Suprapubic skin (tissue), 4 donors: ENCODE measurements around the gene USP34. TPM values are rescaled to one million over a fixed set of nuclear protein-coding genes. Genes with fewer than 3 reads are reported as not detected.
"Not testable (repeated sequence)": the region's sequence is repeated elsewhere in the genome, so short reads cannot be mapped to it uniquely, and the experiment has no call there.

ENCODE experiments used
- DNase-seq, 2 donors: peaks; one replicate each; pipeline ENCODE4 v3.0.0-alpha.2; 2019; ENCODE audit warnings: low spot score in 2 of 2
- H3K27ac ChIP-seq: fragments of 200-600 bp; sonication (generic); one replicate; pipeline ENCODE4 v1.5.1; 2019
- H3K27me3 ChIP-seq: fragments of 200-600 bp; sonication (generic); one replicate; pipeline ENCODE4 v1.5.1; 2019
- H3K36me3 ChIP-seq: fragments of 200-600 bp; sonication (generic); one replicate; pipeline ENCODE4 v1.5.1; 2019
- H3K4me1 ChIP-seq: fragments of 200-600 bp; sonication (generic); one replicate; pipeline ENCODE4 v1.5.1; 2019
- H3K4me3 ChIP-seq: fragments of 200-600 bp; sonication (generic); one replicate; pipeline ENCODE4 v1.5.1; 2019; ENCODE audit warnings: mild to moderate bottlenecking
- H3K9me3 ChIP-seq: fragments of 200-600 bp; sonication (generic); one replicate; pipeline ENCODE4 v1.5.1; 2019
- CTCF ChIP-seq, 2 donors: fragments of 200-600 bp in 1 of 2; fragments of 450-650 bp in 1 of 2; sonication (generic) in 1 of 2; IDR thresholded peaks; one replicate each; pipeline ENCODE4 v1.5.1; 2016 to 2019; ENCODE audit warnings: antibody characterized with exemption in 2 of 2, mild to moderate bottlenecking in 1 of 2, moderate library complexity in 1 of 2
- EP300 ChIP-seq: sonication (generic); formaldehyde crosslinking; IDR thresholded peaks from one replicate; pipeline ENCODE4 v1.6.1; 2017; ENCODE audit warnings: antibody characterized with exemption
- POLR2A ChIP-seq, 2 donors: fragments of 450-650 bp; IDR thresholded peaks; one replicate each; pipeline ENCODE4 v1.6.1; 2017; ENCODE audit warnings: antibody characterized with exemption in 2 of 2, mild to moderate bottlenecking in 2 of 2, moderate library complexity in 2 of 2
- POLR2AphosphoS5 ChIP-seq, 3 donors: sonication (generic); formaldehyde crosslinking; IDR thresholded peaks; one replicate each; pipeline ENCODE4 v1.6.1; 2017; ENCODE audit warnings: antibody characterized with exemption in 3 of 3
- WGBS: methylation state at CpG from one replicate; pipeline ENCODE4 v1.1.5; 2018; 5-methylcytosine and 5-hydroxymethylcytosine counted together
- total RNA-seq, 4 donors: library from RNA; depleted of rRNA; stranded (reverse); fragments of >200 nt; gene quantifications; one replicate each; pipeline ENCODE4 v1.1.0, GENCODE V29; 2016

USP34 gene
- total RNA-seq, 4 donors from 2014 or later: 94.5 to 242 (median 111) TPM

- no peak for DNase-seq
- H3K27ac ChIP-seq: no peak overlapping the region
- WGBS: 85% methylated on average over 7 of the region's 7 CpGs
- TF ChIP-seq CTCF (IDR thresholded peaks at IDR 0.05) (no peak), POLR2A (IDR thresholded peaks at IDR 0.05) (no peak), POLR2AphosphoS5 (IDR thresholded peaks at IDR 0.05) (no peak), EP300 (no peak)
- H3K27me3 ChIP-seq: no peaks in the 10 kb centered on the region
- H3K4me3 ChIP-seq: no peak overlapping the region
- H3K4me1 ChIP-seq: no peaks in the 10 kb centered on the region
- H3K36me3 ChIP-seq: peaks cover 53% of the 10 kb centered on the region
- H3K9me3 ChIP-seq: no peaks in the 10 kb centered on the region
Observed at GRCh38 chr2:61196671-61197070, 274.2 kb downstream of the USP34 start.

DNA sequence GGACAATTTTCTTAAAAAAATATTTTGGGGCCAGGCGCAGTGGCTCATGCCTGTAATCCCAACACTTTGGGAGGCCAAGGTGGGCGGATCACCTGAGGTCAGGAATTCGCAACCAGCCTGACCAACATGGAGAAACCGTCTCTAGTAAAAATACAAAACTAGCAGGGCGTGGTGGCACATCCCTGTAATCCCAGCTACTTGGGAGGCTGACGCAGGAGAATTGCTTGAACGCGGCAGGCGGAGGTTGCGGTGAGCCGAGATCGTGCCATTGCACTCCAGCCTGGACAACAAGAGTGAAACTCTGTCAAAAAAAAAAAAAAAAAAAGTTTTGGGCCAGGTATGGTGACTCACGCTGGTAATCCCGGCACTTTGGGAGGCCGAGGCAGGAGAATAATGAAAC lies 276.2 kb downstream of the USP34 start:
- not testable (repeated sequence) for H3K9me3 ChIP-seq, H3K4me3 ChIP-seq, H3K27ac ChIP-seq, DNase-seq, H3K4me1 ChIP-seq, H3K27me3 ChIP-seq
- WGBS: 91% methylated on average over 15 of the region's 15 CpGs
- peaks cover 50% of the 10 kb centered on the region for H3K36me3 ChIP-seq

DNA sequence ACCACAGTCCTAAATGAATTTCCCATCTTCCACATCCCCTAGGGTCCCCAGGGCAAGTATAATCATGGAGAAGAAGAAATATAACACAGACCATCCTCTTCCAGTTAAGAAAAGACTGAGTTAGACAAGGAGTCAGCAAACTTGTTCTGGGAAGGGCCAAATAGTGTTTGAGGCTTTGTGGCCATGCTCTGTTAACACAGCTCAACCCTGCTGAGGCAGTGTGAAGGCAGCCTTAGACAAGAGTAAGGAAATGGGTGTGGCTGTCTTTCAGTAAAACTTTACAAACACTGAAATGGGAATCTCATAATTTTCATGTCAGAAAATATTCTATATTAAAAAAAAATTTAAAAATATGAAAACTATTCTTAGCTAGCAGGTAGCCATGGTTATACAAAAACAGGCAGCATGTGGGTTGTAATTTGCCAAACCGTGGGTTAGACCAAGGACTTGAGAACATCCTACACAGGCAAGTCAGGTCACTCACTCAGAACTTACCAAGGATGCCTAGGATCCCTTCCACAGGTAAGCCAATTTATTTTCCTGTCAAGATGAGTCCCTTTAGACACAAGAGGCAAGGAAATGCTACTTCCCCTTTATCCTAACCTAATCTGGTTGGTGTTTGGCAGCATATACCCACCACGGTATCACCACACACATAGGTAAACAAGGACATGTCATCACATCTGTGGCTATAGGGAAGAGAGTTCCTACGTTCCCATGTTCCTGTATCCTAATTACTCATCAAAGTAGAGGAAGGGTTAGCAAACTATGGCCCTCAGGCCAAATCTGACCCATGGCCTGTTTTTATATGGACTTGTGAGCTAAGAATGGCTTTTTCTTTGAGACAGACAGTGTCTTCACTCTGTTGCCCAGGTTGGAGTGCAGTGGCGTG lies 277.0 kb downstream of the USP34 start:
- H3K27ac ChIP-seq: peak overlapping the region; percentile 1
- peaks cover 53% of the 10 kb centered on the region for H3K36me3 ChIP-seq
- H3K4me1 ChIP-seq: no peaks in the 10 kb centered on the region
- no peak for DNase-seq
- no peak overlapping the region for H3K4me3 ChIP-seq
- H3K27me3 ChIP-seq: no peaks in the 10 kb centered on the region
- no peaks in the 10 kb centered on the region for H3K9me3 ChIP-seq
- WGBS: 73% methylated on average over 4 of the region's 4 CpGs
- TF ChIP-seq POLR2A (IDR thresholded peaks at IDR 0.05): no peak
- no peak for TF ChIP-seq POLR2AphosphoS5 (IDR thresholded peaks at IDR 0.05)
- no peak for TF ChIP-seq CTCF (IDR thresholded peaks at IDR 0.05)
- TF ChIP-seq EP300: no peak

DNA sequence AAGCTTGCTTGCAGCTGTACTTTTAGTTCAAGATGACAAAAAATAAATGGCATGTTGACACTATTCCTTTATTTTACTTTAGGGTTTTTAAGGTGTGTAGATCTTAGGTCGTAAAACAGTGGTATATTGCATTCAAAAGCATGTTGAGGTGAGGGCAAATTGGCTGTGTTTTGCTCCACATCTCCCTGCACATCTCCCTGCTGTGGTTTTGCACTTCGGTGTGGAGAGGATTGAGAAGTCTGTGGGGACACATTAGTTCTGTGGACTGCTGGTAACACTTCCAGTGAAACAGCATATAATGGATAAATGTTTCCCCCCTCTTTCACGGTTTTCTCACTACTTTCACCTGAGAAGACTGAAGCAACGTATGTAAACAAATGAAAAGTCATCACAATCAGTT lies 283.8 kb downstream of the USP34 start:
- TF ChIP-seq EP300 (no peak), CTCF (IDR thresholded peaks at IDR 0.05) (no peak), POLR2A (IDR thresholded peaks at IDR 0.05) (no peak), POLR2AphosphoS5 (IDR thresholded peaks at IDR 0.05) (no peak)
- Histone ChIP-seq H3K36me3 (peaks cover 91% of the 10 kb centered on the region), H3K27me3 (no peaks in the 10 kb centered on the region), H3K4me3 (no peak overlapping the region), H3K9me3 (no peaks in the 10 kb centered on the region), H3K27ac (no peak overlapping the region), H3K4me1 (no peaks in the 10 kb centered on the region)
- WGBS: 80% methylated on average over 4 of the region's 4 CpGs
- no peak for DNase-seq

- peaks cover 15% of the 10 kb centered on the region for H3K4me1 ChIP-seq
- H3K4me3 ChIP-seq: no peak overlapping the region
- no peak for DNase-seq
- H3K36me3 ChIP-seq: peaks cover 96% of the 10 kb centered on the region
- no peak for TF ChIP-seq EP300
- no peak for TF ChIP-seq POLR2A (IDR thresholded peaks at IDR 0.05)
- no peak overlapping the region for H3K27ac ChIP-seq
- no peaks in the 10 kb centered on the region for H3K9me3 ChIP-seq
- H3K27me3 ChIP-seq: no peaks in the 10 kb centered on the region
Observed at GRCh38 chr2:61185231-61185728, 285.6 kb downstream of the USP34 start.

- no peak for TF ChIP-seq CTCF (IDR thresholded peaks at IDR 0.05)
- Histone ChIP-seq H3K27ac (no peak overlapping the region), H3K36me3 (peaks cover 88% of the 10 kb centered on the region), H3K27me3 (no peaks in the 10 kb centered on the region), H3K9me3 (no peaks in the 10 kb centered on the region), H3K4me3 (no peak overlapping the region), H3K4me1 (peaks cover 25% of the 10 kb centered on the region)
- WGBS: 95% methylated on average over 3 of the region's 3 CpGs
- DNase-seq: no peak
Observed at GRCh38 chr2:61184263-61184662, 286.6 kb downstream of the USP34 start.
